CD14-positive monocyte (primary cell): ENCODE results near the gene IFRD1. TPM values are rescaled to one million over a fixed set of nuclear protein-coding genes. Genes with fewer than 3 reads are reported as not detected.

Source experiments
- DNase-seq, 3 donors: peaks; one replicate each; pipeline ENCODE4 v3.0.0-alpha.2; 2011 to 2022
- H2AFZ ChIP-seq: 2 replicates; pipeline ENCODE4 v1.6.0; 2012; ENCODE audit warnings: mild to moderate bottlenecking, low read depth, low read length, inconsistent platforms; ENCODE audit not compliant: insufficient read depth, poor library complexity, severe bottlenecking
- H3K27ac ChIP-seq, 2 donors: 1 replicate in 1 of 2; 2 replicates in 1 of 2; pipeline ENCODE4 v1.5.1; 2012 to 2013; ENCODE audit warnings: low read length in 2 of 2, control low read depth in 1 of 2, inconsistent platforms in 1 of 2, low read depth in 1 of 2, mild to moderate bottlenecking in 1 of 2
- H3K27me3 ChIP-seq, 2 donors: one replicate each; pipeline versions ENCODE4 v1.6.0 to v1.6.1; 2011 to 2013; ENCODE audit warnings: low read length in 2 of 2; ENCODE audit not compliant: control insufficient read depth in 2 of 2, insufficient read depth in 2 of 2
- H3K36me3 ChIP-seq, 2 donors: replicated peaks in 1 of 2; 1 replicate in 1 of 2; 2 replicates in 1 of 2; pipeline versions ENCODE4 v1.5.1 to v1.6.1; 2012 to 2013; ENCODE audit warnings: low read length in 2 of 2, control low read depth in 1 of 2, inconsistent platforms in 1 of 2, mild to moderate bottlenecking in 1 of 2; ENCODE audit not compliant: insufficient read depth in 2 of 2, control insufficient read depth in 1 of 2
- H3K4me1 ChIP-seq, 2 donors: 1 replicate in 1 of 2; 2 replicates in 1 of 2; pipeline versions ENCODE4 v1.5.1 to v1.6.1; 2012 to 2013; ENCODE audit warnings: low read length in 2 of 2, control low read depth in 1 of 2, inconsistent platforms in 1 of 2, mild to moderate bottlenecking in 1 of 2, moderate library complexity in 1 of 2; ENCODE audit not compliant: insufficient read depth in 2 of 2, control insufficient read depth in 1 of 2
- H3K4me2 ChIP-seq: replicated peaks from 2 replicates; pipeline ENCODE3; 2012; ENCODE audit warnings: low read length, moderate library complexity, mild to moderate bottlenecking; ENCODE audit not compliant: poor library complexity, severe bottlenecking; ENCODE audit errors: extremely low read depth
- H3K4me3 ChIP-seq, 3 experiments: fragments of 200-600 bp in 1 of 3; sonication (generic) in 1 of 3; replicated peaks in 1 of 3; 1 replicate in 2 of 3; 2 replicates in 1 of 3; pipeline ENCODE4 v1.5.1; 2011 to 2013; ENCODE audit warnings: low read length in 3 of 3, mild to moderate bottlenecking in 3 of 3, control low read depth in 2 of 3, low read depth in 2 of 3, inconsistent platforms in 1 of 3, moderate library complexity in 1 of 3
- H3K79me2 ChIP-seq: 2 replicates; pipeline ENCODE4 v1.6.0; 2012; ENCODE audit warnings: mild to moderate bottlenecking, control low read depth, inconsistent platforms, low read length, moderate library complexity; ENCODE audit not compliant: insufficient read depth
- H3K9ac ChIP-seq: 2 replicates; pipeline ENCODE4 v1.6.0; 2017; ENCODE audit warnings: low read length, mild to moderate bottlenecking; ENCODE audit not compliant: insufficient read depth, poor library complexity, severe bottlenecking
- H3K9me3 ChIP-seq, 2 donors: replicated peaks in 1 of 2; 1 replicate in 1 of 2; 2 replicates in 1 of 2; pipeline versions ENCODE4 v1.5.1 to v1.6.1; 2012 to 2013; ENCODE audit warnings: low read length in 2 of 2, control low read depth in 1 of 2; ENCODE audit not compliant: control insufficient read depth in 1 of 2, insufficient read depth in 1 of 2
- H4K20me1 ChIP-seq: 2 replicates; pipeline ENCODE4 v1.6.0; 2012; ENCODE audit warnings: mild to moderate bottlenecking, low read length, control low read depth, moderate library complexity; ENCODE audit not compliant: insufficient read depth
- H3K27ac Mint-ChIP-seq, 7 donors: one replicate each; pipeline ENCODE4 v1.8.0; 2020; ENCODE audit warnings: mild to moderate bottlenecking in 7 of 7, mixed read lengths in 7 of 7, moderate library complexity in 6 of 7, inconsistent platforms in 2 of 7
- H3K27me3 Mint-ChIP-seq, 3 donors: one replicate each; pipeline ENCODE4 v1.8.0; 2021 to 2022; ENCODE audit warnings: low read depth in 3 of 3, mild to moderate bottlenecking in 3 of 3, mixed read lengths in 3 of 3, moderate library complexity in 3 of 3, inconsistent platforms in 1 of 3
- H3K36me3 Mint-ChIP-seq, 2 donors: one replicate each; pipeline ENCODE4 v1.8.0; 2020; ENCODE audit warnings: mixed read lengths in 2 of 2, inconsistent platforms in 1 of 2, mild to moderate bottlenecking in 1 of 2
- H3K4me1 Mint-ChIP-seq: one replicate; pipeline ENCODE4 v1.8.0; 2020; ENCODE audit warnings: mild to moderate bottlenecking, mixed read lengths
- H3K4me3 Mint-ChIP-seq, 2 donors: one replicate each; pipeline ENCODE4 v1.8.0; 2020; ENCODE audit warnings: mild to moderate bottlenecking in 2 of 2, mixed read lengths in 2 of 2, moderate library complexity in 1 of 2
- H3K9me3 Mint-ChIP-seq, 7 donors: one replicate each; pipeline ENCODE4 v1.8.0; 2020 to 2022; ENCODE audit warnings: mixed read lengths in 7 of 7, mild to moderate bottlenecking in 6 of 7, moderate library complexity in 6 of 7, inconsistent platforms in 2 of 7
- WGBS: methylation state at CpG from one replicate; pipeline ENCODE4 v1.1.5; 2013; ENCODE audit warnings: missing lambda C conversion rate; ENCODE audit not compliant: insufficient coverage; 5-methylcytosine and 5-hydroxymethylcytosine counted together
- intact Hi-C, 2 donors: fragments of 100-400 bp; cut with micrococcal nuclease; formaldehyde crosslinking; loops; one replicate each; pipeline versions ENCODE4 v1.15.0 to v1.15.1; 2023
- polyA plus RNA-seq, 3 donors: library from polyadenylated mRNA; depleted of rRNA in 1 of 3; unstranded in 2 of 3; stranded (reverse) in 1 of 3; fragments of 300-500 nt in 2 of 3; fragments of >200 nt in 1 of 3; fragmentation: Illumina TruSeq in 2 of 3; gene quantifications; 1 replicate in 2 of 3; 2 replicates in 1 of 3; pipeline ENCODE4 v1.2.3, GENCODE V29; 2012 to 2021
- TF ChIP-seq, protein P1 (sequence below): fragments of 200-600 bp; IDR thresholded peaks from one replicate; pipeline ENCODE4 v1.8.0; 2022; ENCODE audit warnings: antibody characterized with exemption, mild to moderate bottlenecking

IFRD1 gene
- polyA plus RNA-seq, 3 donors: 13.6 to 81.6 (median 18.7) TPM

DNA sequence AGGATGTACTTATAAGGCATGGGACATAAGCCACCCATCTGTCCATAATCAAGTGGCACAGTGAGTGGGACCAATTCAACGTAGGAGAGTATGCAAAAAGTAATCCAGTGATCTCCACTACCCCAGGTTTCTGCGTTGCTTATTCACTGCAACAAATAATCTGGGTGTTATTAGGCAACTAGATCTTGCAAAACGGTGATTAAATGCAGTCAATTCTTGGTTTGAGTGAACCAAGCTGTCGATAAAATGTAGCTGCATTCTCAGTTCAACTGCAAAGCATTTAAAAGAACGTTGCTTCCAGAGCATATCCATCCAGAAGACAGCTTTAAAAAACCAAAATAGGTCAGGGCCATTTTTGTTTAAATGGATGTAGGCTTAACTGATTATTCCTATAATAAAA lies 35.5 kb downstream of the IFRD1 start:
- Histone ChIP-seq H3K4me3 (no peak overlapping the region), H3K36me3 (no peaks in the 10 kb centered on the region), H3K9ac (no peak overlapping the region), H4K20me1 (no peaks in the 10 kb centered on the region), H2AFZ (no peak overlapping the region), H3K27me3 (no peaks in the 10 kb centered on the region), H3K79me2 (no peaks in the 10 kb centered on the region), H3K27ac (no peak overlapping the region), H3K9me3 (no peaks in the 10 kb centered on the region), H3K4me2 (no peak overlapping the region), H3K4me1 (no peaks in the 10 kb centered on the region)
- peaks cover 0 to under 1% of the 10 kb centered on the region in 2 donors for H3K36me3 Mint-ChIP-seq
- no peaks in the 10 kb centered on the region for H3K27me3 Mint-ChIP-seq
- peaks cover 0 to 2% (median 0%) of the 10 kb centered on the region in 7 donors for H3K9me3 Mint-ChIP-seq
- H3K4me3 Mint-ChIP-seq: no peak overlapping the region
- WGBS: 90% methylated on average over 2 of the region's 5 CpGs
- H3K27ac Mint-ChIP-seq: no peak overlapping the region
- intact Hi-C loops: no loop called here
- no peaks in the 10 kb centered on the region for H3K4me1 Mint-ChIP-seq
- DNase-seq: no peak
- TF ChIP-seq, protein P1, sequence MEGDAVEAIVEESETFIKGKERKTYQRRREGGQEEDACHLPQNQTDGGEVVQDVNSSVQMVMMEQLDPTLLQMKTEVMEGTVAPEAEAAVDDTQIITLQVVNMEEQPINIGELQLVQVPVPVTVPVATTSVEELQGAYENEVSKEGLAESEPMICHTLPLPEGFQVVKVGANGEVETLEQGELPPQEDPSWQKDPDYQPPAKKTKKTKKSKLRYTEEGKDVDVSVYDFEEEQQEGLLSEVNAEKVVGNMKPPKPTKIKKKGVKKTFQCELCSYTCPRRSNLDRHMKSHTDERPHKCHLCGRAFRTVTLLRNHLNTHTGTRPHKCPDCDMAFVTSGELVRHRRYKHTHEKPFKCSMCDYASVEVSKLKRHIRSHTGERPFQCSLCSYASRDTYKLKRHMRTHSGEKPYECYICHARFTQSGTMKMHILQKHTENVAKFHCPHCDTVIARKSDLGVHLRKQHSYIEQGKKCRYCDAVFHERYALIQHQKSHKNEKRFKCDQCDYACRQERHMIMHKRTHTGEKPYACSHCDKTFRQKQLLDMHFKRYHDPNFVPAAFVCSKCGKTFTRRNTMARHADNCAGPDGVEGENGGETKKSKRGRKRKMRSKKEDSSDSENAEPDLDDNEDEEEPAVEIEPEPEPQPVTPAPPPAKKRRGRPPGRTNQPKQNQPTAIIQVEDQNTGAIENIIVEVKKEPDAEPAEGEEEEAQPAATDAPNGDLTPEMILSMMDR: no peak

DNA sequence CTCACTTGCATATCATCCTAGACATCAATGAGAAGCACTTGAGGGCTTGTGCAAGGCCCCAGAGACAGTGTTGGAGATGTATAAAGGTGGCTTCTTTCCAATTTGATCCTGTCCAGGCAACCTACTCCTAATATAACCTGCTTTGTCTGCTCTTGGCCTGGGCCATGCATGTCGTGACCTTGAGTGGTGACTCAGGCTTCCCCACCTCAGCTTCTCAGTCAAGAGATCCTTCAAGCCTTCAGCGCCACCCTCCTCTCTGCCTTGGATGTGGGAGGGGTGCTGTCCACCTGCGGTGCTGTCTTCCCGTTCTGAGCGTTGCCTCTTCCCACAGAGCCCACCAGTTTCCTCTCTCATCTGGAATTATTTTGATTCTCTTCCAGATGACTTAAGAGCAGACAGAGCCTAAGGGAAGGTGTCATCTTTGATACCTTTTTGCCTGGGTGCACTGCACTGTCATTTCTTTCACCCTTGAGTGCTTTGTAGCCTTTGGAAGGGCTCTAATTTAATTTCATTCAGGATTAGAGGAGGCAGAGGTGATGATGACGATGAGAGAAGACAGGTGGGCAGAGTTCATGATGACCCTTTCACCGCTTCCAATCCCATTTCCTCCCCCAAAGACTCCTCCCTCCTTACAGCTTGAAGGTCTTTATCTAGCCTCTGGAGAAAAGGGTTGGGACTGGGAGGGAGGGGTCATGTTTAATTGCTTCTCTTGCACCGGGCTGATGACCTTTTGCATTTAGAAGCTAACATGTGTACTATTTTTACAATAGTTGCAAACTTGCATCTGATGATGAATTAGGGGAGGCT lies 37.4 kb downstream of the IFRD1 start:
- Histone ChIP-seq H4K20me1 (no peaks in the 10 kb centered on the region), H3K27me3 (no peaks in the 10 kb centered on the region), H3K79me2 (no peaks in the 10 kb centered on the region), H3K4me3 (no peak overlapping the region), H3K27ac (no peak overlapping the region), H3K36me3 (no peaks in the 10 kb centered on the region), H3K9ac (no peak overlapping the region), H3K4me2 (no peak overlapping the region), H2AFZ (no peak overlapping the region), H3K9me3 (no peaks in the 10 kb centered on the region), H3K4me1 (no peaks in the 10 kb centered on the region)
- Mint-ChIP-seq H3K4me3 (no peak overlapping the region), H3K36me3 (no peaks in the 10 kb centered on the region), H3K27me3 (peaks cover 0 to 2% (median 0%) of the 10 kb centered on the region in 3 donors), H3K27ac (no peak overlapping the region), H3K4me1 (no peaks in the 10 kb centered on the region), H3K9me3 (peaks cover 0 to 2% (median 0%) of the 10 kb centered on the region in 7 donors)
- no peak for DNase-seq
- TF ChIP-seq, protein P1: no peak
- WGBS: 100% methylated on average over 1 of the region's 8 CpGs
- intact Hi-C loops: no loop called here
